Pancreas (tissue), 10 donors: Measurements from ENCODE around the gene TSSK3. TPM values are rescaled to one million over a fixed set of nuclear protein-coding genes. Genes with fewer than 3 reads are reported as not detected.
"Not testable (repeated sequence)": the region's sequence is repeated elsewhere in the genome, so short reads cannot be mapped to it uniquely, and the experiment has no call there.

Source experiments
- ATAC-seq, 4 donors: fragments of 200-7000 bp; cut with Tn5 transposase; one replicate each; pipeline versions ENCODE4 v1.8.0 to v1.9.1; 2020; ENCODE audit warnings: mild to moderate bottlenecking in 4 of 4, moderate library complexity in 4 of 4
- DNase-seq, 6 donors: peaks; one replicate each; pipeline ENCODE4 v3.0.0-alpha.2; 2020
- FAIRE-seq: peaks from 2 replicates; lab custom pipeline; 2012; peaks lifted over from hg19 to GRCh38; lab: Jason Lieb, UNC
- H3K27ac ChIP-seq, 4 donors: fragments of 200-600 bp; sonication (generic); 1 replicate in 3 of 4; 2 replicates in 1 of 4; pipeline versions ENCODE4 v1.5.0 to v1.8.0; 2020
- H3K27me3 ChIP-seq, 4 donors: fragments of 200-600 bp; one replicate each; pipeline ENCODE4 v1.8.0; 2021
- H3K36me3 ChIP-seq, 3 donors: fragments of 200-600 bp; sonication (generic) in 1 of 3; one replicate each; pipeline versions ENCODE4 v1.5.0 to v1.8.0; 2020 to 2021
- H3K4me1 ChIP-seq, 3 donors: fragments of 200-600 bp; one replicate each; pipeline ENCODE4 v1.8.0; 2021
- H3K4me3 ChIP-seq, 4 donors: fragments of 200-600 bp; sonication (generic) in 2 of 4; one replicate each; pipeline versions ENCODE4 v1.5.0 to v1.8.0; 2020 to 2021
- H3K9me3 ChIP-seq, 4 donors: fragments of 200-600 bp; one replicate each; pipeline ENCODE4 v1.8.0; 2021
- WGBS, 2 donors: extraction: QIAGEN DNeasy Blood & Tissue Kit; methylation state at CpG; one replicate each; pipeline ENCODE4 v1.1.7; 2013; 5-methylcytosine and 5-hydroxymethylcytosine counted together
- intact Hi-C, 3 donors: fragments of 100-400 bp; cut with DNase I; formaldehyde crosslinking; loops; one replicate each; pipeline versions ENCODE4 v1.11.1 to v1.14.2; 2022
- polyA plus RNA-seq, 2 donors: library from polyadenylated mRNA; stranded (reverse); fragments of 200-250 nt; gene quantifications; one replicate each; pipeline ENCODE4 v1.2.3, GENCODE V29; 2013
- total RNA-seq, 6 donors: library from RNA; stranded (reverse); fragmentation: NEBNext Ultra II Directional in 4 of 6; extraction: Animal tissue kit (Norgen Biotek cat#: 25700) in 4 of 6; gene quantifications; one replicate each; pipeline versions ENCODE4 v1.2.1 to v1.2.4, GENCODE V29; 2021 to 2023
- TF ChIP-seq, protein P1 (sequence below), 4 donors: fragments of 200-600 bp; sonication (generic) in 3 of 4; IDR thresholded peaks; one replicate each; pipeline versions ENCODE4 v1.5.0 to v1.8.0; 2021; ENCODE audit warnings: antibody characterized with exemption in 4 of 4
- donor health status: healthy with polysubstance abuse.
- donor health status: DM: no; HTN: no; CAD: no; lungs with moderate emphysema.
- donor health status: DM: no; HTN: no; CAD: no.
- donor health status: control.
- donor health status: control.
- donor health status: Bipolar disorder and iron deficiency.
- donor health status: DM: yes; HTN: yes; CAD: no.
- donor health status: DM: no; HTN: no; CAD: no.
- donor health status: DM: no; HTN: no; CAD: no.
- donor health status: DM: yes; HTN: yes; CAD: no.

TSSK3 gene
- total and polyA plus RNA-seq, 8 donors, result 0.35 to 2.5 (median 1.3) TPM

DNA sequence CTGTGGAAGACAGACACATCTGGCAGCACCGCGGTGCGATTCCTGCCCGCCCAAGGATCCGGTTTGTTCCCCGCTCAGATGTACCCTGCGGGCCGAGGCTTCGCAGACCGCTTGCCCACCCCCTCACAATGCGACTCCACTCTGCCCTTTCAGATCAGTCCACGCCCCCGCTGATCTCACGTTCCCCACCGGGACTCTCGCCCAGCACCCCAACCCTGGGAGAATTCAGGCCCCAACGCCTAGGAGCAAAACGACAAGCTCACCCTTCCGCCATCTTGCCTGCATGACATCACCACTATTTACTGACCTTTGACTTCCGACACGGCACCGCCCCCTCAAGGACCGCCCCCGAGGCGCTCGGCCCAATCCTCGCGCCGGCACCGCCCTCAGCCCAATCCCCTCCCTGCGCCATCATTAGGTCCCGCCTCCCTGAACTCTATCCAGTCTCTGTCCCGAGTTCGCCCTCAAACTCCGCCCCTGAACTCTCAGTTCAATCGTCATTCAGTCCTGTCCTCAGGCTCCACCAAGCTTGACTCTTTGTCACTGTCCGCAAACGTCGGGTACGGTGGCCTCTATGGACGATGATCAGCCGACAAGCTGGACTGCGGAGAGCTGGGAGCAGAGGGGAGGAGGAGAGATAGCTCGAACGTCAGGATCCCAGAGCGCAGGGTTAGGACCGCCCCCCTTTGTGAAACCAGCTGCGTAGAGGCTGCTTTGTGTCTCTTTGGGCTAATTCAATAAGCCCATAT is 32.0 kb downstream of the TSSK3 start, which contains the start of gene BSDC1:
Gene BSDC1 (minus strand): TSS at position 301 of the 749 bp plus-strand sequence. CDS start 27 bp downstream, at position 274.
- TF ChIP-seq, protein P1, sequence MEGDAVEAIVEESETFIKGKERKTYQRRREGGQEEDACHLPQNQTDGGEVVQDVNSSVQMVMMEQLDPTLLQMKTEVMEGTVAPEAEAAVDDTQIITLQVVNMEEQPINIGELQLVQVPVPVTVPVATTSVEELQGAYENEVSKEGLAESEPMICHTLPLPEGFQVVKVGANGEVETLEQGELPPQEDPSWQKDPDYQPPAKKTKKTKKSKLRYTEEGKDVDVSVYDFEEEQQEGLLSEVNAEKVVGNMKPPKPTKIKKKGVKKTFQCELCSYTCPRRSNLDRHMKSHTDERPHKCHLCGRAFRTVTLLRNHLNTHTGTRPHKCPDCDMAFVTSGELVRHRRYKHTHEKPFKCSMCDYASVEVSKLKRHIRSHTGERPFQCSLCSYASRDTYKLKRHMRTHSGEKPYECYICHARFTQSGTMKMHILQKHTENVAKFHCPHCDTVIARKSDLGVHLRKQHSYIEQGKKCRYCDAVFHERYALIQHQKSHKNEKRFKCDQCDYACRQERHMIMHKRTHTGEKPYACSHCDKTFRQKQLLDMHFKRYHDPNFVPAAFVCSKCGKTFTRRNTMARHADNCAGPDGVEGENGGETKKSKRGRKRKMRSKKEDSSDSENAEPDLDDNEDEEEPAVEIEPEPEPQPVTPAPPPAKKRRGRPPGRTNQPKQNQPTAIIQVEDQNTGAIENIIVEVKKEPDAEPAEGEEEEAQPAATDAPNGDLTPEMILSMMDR (IDR thresholded peaks at IDR 0.05), result no peak
- DNase-seq (peak; percentile 96 to 99 (median 99)), ATAC-seq (peak; percentile 96 to 99 (median 96)), FAIRE-seq (peak; percentile 98)
- Histone ChIP-seq H3K9me3 (no peaks in the 10 kb centered on the region), H3K4me1 (peaks cover 9 to 18% (median 15%) of the 10 kb centered on the region in 3 donors), H3K4me3 (peak within 1 kb of the TSS; percentile 58 to 91 (median 79)), H3K27me3 (no peaks in the 10 kb centered on the region), H3K36me3 (peaks cover 0 to 2% (median under 1%) of the 10 kb centered on the region in 3 donors), H3K27ac (peak within 1 kb of the TSS; percentile 77 to 94 (median 86))
- intact Hi-C loops, result no loop called here
- WGBS, 2 donors, result 0 to 1% methylated on average over 48 of the region's 48 CpGs

DNA sequence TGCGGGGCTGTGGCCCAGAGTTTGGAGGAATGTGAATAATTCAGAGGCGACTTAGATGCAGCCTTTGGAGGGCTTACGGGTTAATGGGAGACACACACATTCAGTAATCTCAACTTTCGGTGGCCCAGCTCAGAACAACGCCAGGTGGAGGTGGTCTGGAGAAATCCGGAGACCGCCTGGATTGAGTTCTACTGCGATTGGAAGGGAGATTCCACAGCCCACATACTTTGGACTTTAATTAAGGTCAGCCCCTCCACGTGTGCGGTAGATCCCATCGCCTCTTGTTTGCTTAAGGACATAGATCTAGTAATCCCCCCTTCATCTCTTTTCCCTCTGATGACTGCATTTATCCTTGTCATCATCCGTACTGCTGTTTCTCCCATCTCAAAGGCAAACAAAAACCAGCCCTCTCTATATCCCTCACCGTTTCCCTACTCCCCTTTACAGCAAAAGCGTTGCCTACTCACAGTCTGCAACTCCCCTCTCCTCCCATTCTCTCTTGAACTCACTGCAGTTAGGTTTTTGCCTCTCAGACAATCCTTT is 32.6 kb downstream of the TSSK3 start:
- DNase-seq (no peak), FAIRE-seq (no peak), ATAC-seq (peak; percentile 2 to 21 (median 12))
- WGBS, 2 donors, result 0 to 1% methylated on average over 14 of the region's 14 CpGs
- Histone ChIP-seq H3K9me3 (no peaks in the 10 kb centered on the region), H3K4me1 (peaks cover 9 to 18% (median 15%) of the 10 kb centered on the region in 3 donors), H3K27me3 (no peaks in the 10 kb centered on the region), H3K36me3 (no peaks in the 10 kb centered on the region), H3K4me3 (peak overlapping the region; percentile 36 to 91 (median 66)), H3K27ac (peak overlapping the region; percentile 77 to 94 (median 86))
- intact Hi-C loops, result no loop called here
- TF ChIP-seq, protein P1 (IDR thresholded peaks at IDR 0.05), result no peak

DNA sequence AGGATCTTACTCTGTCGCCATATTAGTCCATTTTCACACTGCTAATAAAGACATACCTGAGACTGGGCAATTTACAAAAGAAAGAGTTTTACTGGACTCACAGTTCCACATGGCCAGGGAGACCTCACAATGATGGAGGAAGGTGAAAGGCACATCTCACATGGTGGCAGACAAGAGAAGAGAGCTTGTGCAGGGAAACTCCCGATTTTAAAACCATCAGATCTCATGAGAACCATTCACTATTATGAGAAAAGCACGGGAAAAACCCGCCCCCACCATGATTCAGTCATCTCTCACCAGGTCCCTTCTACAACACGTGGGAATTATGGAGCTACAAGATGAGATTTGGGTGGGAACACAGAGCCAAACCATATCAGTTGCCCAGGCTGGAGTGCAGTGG is 34.2 kb downstream of the TSSK3 start:
- H3K27ac ChIP-seq, H3K36me3 ChIP-seq, H3K9me3 ChIP-seq, H3K4me3 ChIP-seq, ATAC-seq, H3K27me3 ChIP-seq, intact Hi-C loops, FAIRE-seq, DNase-seq: not testable (repeated sequence)
- WGBS, 2 donors, result 78 to 86% methylated on average over 5 of the region's 5 CpGs
- H3K4me1 ChIP-seq, result peaks cover 9 to 22% (median 15%) of the 10 kb centered on the region in 3 donors

- no peaks in the 10 kb centered on the region for H3K9me3 ChIP-seq
- H3K27ac ChIP-seq, result no peak overlapping the region
- intact Hi-C loops, result no loop called here
- DNase-seq, result no peak
- no peak overlapping the region for H3K4me3 ChIP-seq
- H3K4me1 ChIP-seq, result peaks cover under 1 to 5% (median 2%) of the 10 kb centered on the region in 3 donors
- no peak for FAIRE-seq
- WGBS, 2 donors, result 59 to 66% methylated on average over 2 of the region's 2 CpGs
- no peaks in the 10 kb centered on the region for H3K36me3 ChIP-seq
- no peaks in the 10 kb centered on the region for H3K27me3 ChIP-seq
- TF ChIP-seq, protein P1 (IDR thresholded peaks at IDR 0.05), result no peak
- no peak for ATAC-seq
Observed at GRCh38 chr1:32398401-32398800, 36.1 kb downstream of the TSSK3 start.

DNA sequence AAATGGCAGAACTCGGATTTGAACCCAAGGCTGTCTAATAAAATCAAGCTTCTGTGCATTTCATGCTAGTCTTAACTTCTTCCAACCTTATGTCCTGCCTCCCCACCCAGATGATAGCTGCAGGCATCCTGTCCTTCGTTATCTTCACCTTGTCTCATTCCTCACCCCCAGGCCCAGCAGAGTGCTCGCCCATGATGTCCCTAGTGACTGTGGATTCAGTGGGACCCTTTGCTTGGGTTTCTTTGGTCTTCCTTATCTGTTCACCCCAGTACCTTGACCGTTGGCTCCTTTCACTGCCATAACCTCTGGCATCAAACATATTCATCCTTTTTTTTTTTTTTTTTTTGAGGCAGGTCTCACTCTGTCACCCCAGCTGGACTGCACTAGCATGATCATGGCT is 37.5 kb downstream of the TSSK3 start:
- intact Hi-C loops, result no loop called here
- Histone ChIP-seq H3K36me3 (no peaks in the 10 kb centered on the region), H3K4me3 (no peak overlapping the region), H3K4me1 (peaks cover 0 to 3% (median 0%) of the 10 kb centered on the region in 3 donors), H3K9me3 (no peaks in the 10 kb centered on the region), H3K27me3 (no peaks in the 10 kb centered on the region), H3K27ac (no peak overlapping the region)
- 60 to 65% methylated on average over 4 of the region's 4 CpGs for WGBS, 2 donors
- FAIRE-seq (no peak), DNase-seq (no peak), ATAC-seq (no peak)
- TF ChIP-seq, protein P1 (IDR thresholded peaks at IDR 0.05), result no peak
